GM18526 (cell line): ENCODE data around the gene KIAA1217.

Experiments used
- POLR2A ChIP-seq: IDR thresholded peaks from 3 replicates; pipeline ENCODE4 v1.6.1; 2011; ENCODE audit not compliant: insufficient read length; ENCODE audit errors: extremely low read depth

Gene KIAA1217

GRCh38 chr10:24251547-24251946 lies 42.6 kb downstream of the KIAA1217 start:
- TF ChIP-seq POLR2A, result no peak

GRCh38 chr10:24254180-24254579 lies 45.2 kb downstream of the KIAA1217 start:
- no peak for TF ChIP-seq POLR2A

- no peak for TF ChIP-seq POLR2A
Measured at GRCh38 chr10:24255115-24255880, 46.4 kb downstream of the KIAA1217 start.

GRCh38 chr10:24255881-24256311 lies 47.0 kb downstream of the KIAA1217 start:
- TF ChIP-seq POLR2A, result no peak

GRCh38 chr10:24256619-24257107 lies 47.7 kb downstream of the KIAA1217 start:
- TF ChIP-seq POLR2A, result no peak

- no peak for TF ChIP-seq POLR2A
Measured at GRCh38 chr10:24257588-24257987, 48.6 kb downstream of the KIAA1217 start.

GRCh38 chr10:24259365-24260130 lies 50.6 kb downstream of the KIAA1217 start:
- TF ChIP-seq POLR2A, result no peak

GRCh38 chr10:24261627-24262026 lies 52.7 kb downstream of the KIAA1217 start:
- TF ChIP-seq POLR2A, result no peak

GRCh38 chr10:24262929-24263590 lies 54.1 kb downstream of the KIAA1217 start:
- no peak for TF ChIP-seq POLR2A

- no peak for TF ChIP-seq POLR2A
Measured at GRCh38 chr10:24269476-24269875, 60.5 kb downstream of the KIAA1217 start.

- no peak for TF ChIP-seq POLR2A
Measured at GRCh38 chr10:24272374-24272773, 63.4 kb downstream of the KIAA1217 start.

- TF ChIP-seq POLR2A, result no peak
Measured at GRCh38 chr10:24277277-24277676, 68.3 kb downstream of the KIAA1217 start.

GRCh38 chr10:24277771-24278170 lies 68.8 kb downstream of the KIAA1217 start:
- no peak for TF ChIP-seq POLR2A

GRCh38 chr10:24278176-24278889 lies 69.4 kb downstream of the KIAA1217 start:
- TF ChIP-seq POLR2A, result no peak

GRCh38 chr10:24279166-24279565 lies 70.2 kb downstream of the KIAA1217 start:
- no peak for TF ChIP-seq POLR2A
